Muscle of leg (tissue), 11 donors: ENCODE data around the gene RAB37. TPM values are rescaled to one million over a fixed set of nuclear protein-coding genes. Genes with fewer than 3 reads are reported as not detected.
A peak's percentile ranks its signal among the peaks of the same experiment; 100 is the strongest.

ENCODE experiments used
- DNase-seq: peaks from one replicate; pipeline ENCODE4 v3.0.0; 2013
- H3K27ac ChIP-seq: one replicate; pipeline ENCODE4 v1.5.1; 2013; ENCODE audit warnings: mild to moderate bottlenecking, low read length, control low read depth
- H3K27me3 ChIP-seq: one replicate; pipeline ENCODE4 v1.6.1; 2013; ENCODE audit warnings: low read length; ENCODE audit not compliant: control insufficient read depth, insufficient read depth
- H3K36me3 ChIP-seq: one replicate; pipeline ENCODE4 v1.6.1; 2013; ENCODE audit warnings: low read length; ENCODE audit not compliant: control insufficient read depth, insufficient read depth
- H3K4me1 ChIP-seq: one replicate; pipeline ENCODE4 v1.6.1; 2013; ENCODE audit warnings: low read length; ENCODE audit not compliant: control insufficient read depth, insufficient read depth
- H3K4me3 ChIP-seq: one replicate; pipeline ENCODE4 v1.5.1; 2013; ENCODE audit warnings: low read length, control low read depth
- H3K9me3 ChIP-seq: replicated peaks from 2 replicates; pipeline ENCODE4 v1.6.1; 2013; ENCODE audit warnings: low read depth, low read length; ENCODE audit not compliant: control insufficient read depth
- WGBS: methylation state at CpG from one replicate; pipeline ENCODE4 v1.1.5; 2013; ENCODE audit warnings: missing lambda C conversion rate; ENCODE audit not compliant: insufficient coverage; 5-methylcytosine and 5-hydroxymethylcytosine counted together
- polyA plus RNA-seq, 8 donors: library from polyadenylated mRNA; unstranded; fragments of 120-200 nt; gene quantifications; one replicate each; pipeline versions ENCODE4 v1.2.1 to v1.2.3, GENCODE V29; 2013; ENCODE audit warnings: inconsistent platforms in 1 of 8, low replicate concordance in 1 of 8; ENCODE audit not compliant: insufficient read length in 8 of 8, insufficient read depth in 1 of 8
- total RNA-seq: library from RNA; stranded (reverse); fragments of 120-200 nt; gene quantifications from one replicate; pipeline ENCODE4 v1.2.4, GENCODE V29; 2013

The RAB37 gene
- total and polyA plus RNA-seq, 9 donors = 0.53 to 1.7 (median 1.0) TPM

- Histone ChIP-seq H3K36me3 (no peaks in the 10 kb centered on the region), H3K9me3 (no peaks in the 10 kb centered on the region), H3K27ac (no peak overlapping the region), H3K4me1 (no peaks in the 10 kb centered on the region), H3K27me3 (peaks cover 5% of the 10 kb centered on the region), H3K4me3 (no peak overlapping the region)
- peak; percentile 16 for DNase-seq
- WGBS = 64% methylated on average over 3 of the region's 9 CpGs
These were observed 34.8 kb upstream of the RAB37 start for GRCh38 chr17:74702116-74702871.

- no peak for DNase-seq
- WGBS = 82% methylated on average over 1 of the region's 2 CpGs
- peaks cover 5% of the 10 kb centered on the region for H3K27me3 ChIP-seq
These were observed 33.7 kb upstream of the RAB37 start for GRCh38 chr17:74703311-74703710.

GRCh38 chr17:74704544-74704943 lies 32.5 kb upstream of the RAB37 start:
- no peak overlapping the region for H3K4me3 ChIP-seq
- no peaks in the 10 kb centered on the region for H3K4me1 ChIP-seq
- WGBS = 86% methylated on average over 5 of the region's 8 CpGs
- H3K36me3 ChIP-seq = no peaks in the 10 kb centered on the region
- H3K9me3 ChIP-seq = no peaks in the 10 kb centered on the region
- H3K27me3 ChIP-seq = peaks cover 5% of the 10 kb centered on the region
- DNase-seq = no peak
- no peak overlapping the region for H3K27ac ChIP-seq

More at GRCh38 chr17:74703311-74703710, 33.7 kb upstream of the RAB37 start:
- H3K4me1 ChIP-seq = no peaks in the 10 kb centered on the region
- no peaks in the 10 kb centered on the region for H3K9me3 ChIP-seq
- H3K27ac ChIP-seq = no peak overlapping the region
- no peak overlapping the region for H3K4me3 ChIP-seq
- no peaks in the 10 kb centered on the region for H3K36me3 ChIP-seq

GRCh38 chr17:74711058-74711824 lies 25.8 kb upstream of the RAB37 start:
- Histone ChIP-seq H3K9me3 (no peaks in the 10 kb centered on the region), H3K36me3 (no peaks in the 10 kb centered on the region), H3K4me3 (no peak overlapping the region), H3K27me3 (peaks cover 13% of the 10 kb centered on the region), H3K27ac (no peak overlapping the region), H3K4me1 (no peaks in the 10 kb centered on the region)
- 59% methylated on average over 10 of the region's 12 CpGs for WGBS
- no peak for DNase-seq

GRCh38 chr17:74712301-74712700 lies 24.8 kb upstream of the RAB37 start:
- H3K9me3 ChIP-seq = no peaks in the 10 kb centered on the region
- H3K4me1 ChIP-seq = no peaks in the 10 kb centered on the region
- WGBS = 67% methylated on average over 6 of the region's 7 CpGs
- peak overlapping the region; percentile 13 for H3K27ac ChIP-seq
- H3K27me3 ChIP-seq = peaks cover 11% of the 10 kb centered on the region
- no peaks in the 10 kb centered on the region for H3K36me3 ChIP-seq
- H3K4me3 ChIP-seq = no peak overlapping the region
- DNase-seq = no peak

GRCh38 chr17:74712756-74713155 lies 24.3 kb upstream of the RAB37 start, which contains the start of gene CD300LF:
CD300LF (minus strand) TSS chr17:74712923; CDS start chr17:74712866, 57 bp downstream.
- Histone ChIP-seq H3K4me1 (no peaks in the 10 kb centered on the region), H3K4me3 (no peak within 1 kb of the TSS), H3K9me3 (no peaks in the 10 kb centered on the region), H3K27me3 (peaks cover 11% of the 10 kb centered on the region), H3K36me3 (no peaks in the 10 kb centered on the region), H3K27ac (peak within 1 kb of the TSS; percentile 13)
- WGBS = 80% methylated on average over 1 of the region's 8 CpGs
- peak; percentile 63 for DNase-seq

- Histone ChIP-seq H3K36me3 (no peaks in the 10 kb centered on the region), H3K27ac (no peak overlapping the region), H3K4me1 (no peaks in the 10 kb centered on the region), H3K9me3 (no peaks in the 10 kb centered on the region), H3K27me3 (peaks cover 11% of the 10 kb centered on the region), H3K4me3 (no peak overlapping the region)
- DNase-seq = no peak
- 81% methylated on average over 8 of the region's 12 CpGs for whole genome bisulfite sequencing
These were observed 23.8 kb upstream of the RAB37 start for GRCh38 chr17:74713171-74713755.

GRCh38 chr17:74715144-74715543 lies 21.9 kb upstream of the RAB37 start:
- Histone ChIP-seq H3K27me3 (peaks cover 13% of the 10 kb centered on the region), H3K4me3 (no peak overlapping the region), H3K9me3 (no peaks in the 10 kb centered on the region), H3K36me3 (no peaks in the 10 kb centered on the region), H3K27ac (no peak overlapping the region), H3K4me1 (no peaks in the 10 kb centered on the region)
- no peak for DNase-seq
- WGBS = 32% methylated on average over 3 of the region's 4 CpGs

GRCh38 chr17:74720506-74720905 lies 16.6 kb upstream of the RAB37 start:
- 93% methylated on average over 4 of the region's 4 CpGs for WGBS
- no peaks in the 10 kb centered on the region for H3K9me3 ChIP-seq
- DNase-seq = no peak
- H3K36me3 ChIP-seq = no peaks in the 10 kb centered on the region
- no peak overlapping the region for H3K4me3 ChIP-seq
- peaks cover 7% of the 10 kb centered on the region for H3K27me3 ChIP-seq
- no peak overlapping the region for H3K27ac ChIP-seq
- H3K4me1 ChIP-seq = no peaks in the 10 kb centered on the region

- no peak overlapping the region for H3K4me3 ChIP-seq
- no peaks in the 10 kb centered on the region for H3K4me1 ChIP-seq
- no peak for DNase-seq
- H3K27me3 ChIP-seq = peaks cover 6% of the 10 kb centered on the region
- no peaks in the 10 kb centered on the region for H3K9me3 ChIP-seq
- WGBS = 80% methylated on average over 2 of the region's 4 CpGs
- no peak overlapping the region for H3K27ac ChIP-seq
- H3K36me3 ChIP-seq = no peaks in the 10 kb centered on the region
These were observed 14.3 kb upstream of the RAB37 start for GRCh38 chr17:74722782-74723181.
